Measurements from ENCODE around the gene DDX25. TPM values are rescaled to one million over a fixed set of nuclear protein-coding genes. Genes with fewer than 3 reads are reported as not detected.

The DDX25 gene
- total RNA-seq, 2 experiments from 2014 or later, result not detected

- Mint-ChIP-seq H3K4me3 (no peak overlapping the region), H3K9me3 (no peaks in the 10 kb centered on the region), H3K36me3 (ENCODE audit: low read depth) (peaks cover 2% of the 10 kb centered on the region), H3K4me1 (ENCODE audit: low read depth) (no peaks in the 10 kb centered on the region), H3K27ac (no peak overlapping the region), H3K27me3 (ENCODE audit: low read depth) (no peaks in the 10 kb centered on the region)
- DNase-seq, result no peak
- CTCF ChIA-PET, result no interaction called here
- intact Hi-C loops (cut with micrococcal nuclease), result no loop called here
These were observed 73.9 kb downstream of the DDX25 start for GRCh38 chr11:125978181-125978716.

Other genes starting within 250 kb of the DDX25 start
- gene ACRV1, start 223.7 kb upstream of the DDX25 start, total RNA-seq, result not detected
- gene PATE1, start 158.2 kb upstream of the DDX25 start, total RNA-seq, result not detected
- gene PATE2, start 125.7 kb upstream of the DDX25 start, total RNA-seq, result not detected
- not detected for gene PATE3, start 116.4 kb upstream of the DDX25 start, total RNA-seq
- gene PATE4, start 71.2 kb upstream of the DDX25 start, total RNA-seq, result not detected
- gene HYLS1, start 16.8 kb upstream of the DDX25 start, total RNA-seq, result 10 to 100 TPM; 10.2 to 11.7 TPM
- gene PUS3, start 1.3 kb upstream of the DDX25 start, total RNA-seq, result 10 to 100 TPM; 14.9 to 18.5 TPM
- gene VSIG10L2, start 41.5 kb downstream of the DDX25 start, total RNA-seq, result not detected
- 1 to 10 TPM; 2.6 to 3.5 TPM for gene CDON, start 158.4 kb downstream of the DDX25 start, total RNA-seq